Measurements from ENCODE around the gene RHOU. TPM values are rescaled to one million over a fixed set of nuclear protein-coding genes. Genes with fewer than 3 reads are reported as not detected.

The RHOU gene
- total RNA-seq, 4 donors from 2014 or later: 5.5 to 8.9 (median 6.1) TPM

DNA sequence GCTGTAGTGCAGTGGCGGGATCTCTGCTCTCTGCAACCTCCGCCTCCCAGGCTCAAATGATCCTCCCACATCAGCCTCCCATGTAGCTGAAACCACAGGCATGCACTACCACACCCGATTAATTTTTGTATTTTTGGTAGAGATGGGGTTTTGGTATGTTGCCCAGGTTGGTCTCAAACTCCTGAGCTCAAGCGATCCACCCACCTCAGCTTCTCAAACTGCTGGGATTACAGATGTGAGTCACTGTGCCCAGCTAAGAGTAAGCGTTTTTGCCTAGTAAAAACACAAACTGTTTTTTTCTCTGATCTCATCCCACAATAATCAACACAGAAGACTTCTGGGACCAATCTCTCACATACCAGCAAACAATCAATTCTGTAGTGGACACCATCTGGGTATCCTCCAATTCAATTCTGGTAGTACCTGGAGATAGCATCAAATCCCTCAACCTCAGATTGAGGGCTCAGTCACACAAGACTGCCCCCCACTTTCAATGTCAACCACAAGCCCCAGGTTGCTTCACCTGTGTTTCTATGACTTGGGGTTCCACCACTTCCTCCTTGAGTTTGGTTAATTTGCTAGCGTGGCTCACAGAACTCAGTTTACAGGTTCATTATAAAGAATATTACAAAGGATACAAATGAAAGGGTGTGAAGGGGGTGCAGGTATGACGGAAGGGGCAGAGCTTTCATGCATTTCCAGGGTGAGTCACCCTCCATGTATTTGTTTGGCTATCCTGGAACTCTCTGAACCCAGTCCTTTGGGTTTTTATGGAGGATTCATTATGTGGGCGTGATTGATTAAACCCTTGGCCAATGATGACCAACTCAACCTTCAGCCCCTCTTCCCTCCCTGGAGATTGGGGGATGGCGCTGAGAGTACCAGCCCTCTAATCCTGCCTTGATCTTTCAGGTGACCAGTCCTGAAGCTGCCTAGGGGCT, 40.0 kb upstream of the RHOU start:
- H3K4me3 ChIP-seq: no peak overlapping the region
- H3K27ac ChIP-seq: no peak overlapping the region
- no peaks in the 10 kb centered on the region for H3K27me3 ChIP-seq
- no peaks in the 10 kb centered on the region for H3K4me1 ChIP-seq
- TF ChIP-seq POLR2AphosphoS5 (IDR thresholded peaks at IDR 0.05) (no peak), POLR2A (IDR thresholded peaks at IDR 0.05) (no peak), EP300 (IDR thresholded peaks at IDR 0.05) (no peak)
- TF ChIP-seq, protein P1, sequence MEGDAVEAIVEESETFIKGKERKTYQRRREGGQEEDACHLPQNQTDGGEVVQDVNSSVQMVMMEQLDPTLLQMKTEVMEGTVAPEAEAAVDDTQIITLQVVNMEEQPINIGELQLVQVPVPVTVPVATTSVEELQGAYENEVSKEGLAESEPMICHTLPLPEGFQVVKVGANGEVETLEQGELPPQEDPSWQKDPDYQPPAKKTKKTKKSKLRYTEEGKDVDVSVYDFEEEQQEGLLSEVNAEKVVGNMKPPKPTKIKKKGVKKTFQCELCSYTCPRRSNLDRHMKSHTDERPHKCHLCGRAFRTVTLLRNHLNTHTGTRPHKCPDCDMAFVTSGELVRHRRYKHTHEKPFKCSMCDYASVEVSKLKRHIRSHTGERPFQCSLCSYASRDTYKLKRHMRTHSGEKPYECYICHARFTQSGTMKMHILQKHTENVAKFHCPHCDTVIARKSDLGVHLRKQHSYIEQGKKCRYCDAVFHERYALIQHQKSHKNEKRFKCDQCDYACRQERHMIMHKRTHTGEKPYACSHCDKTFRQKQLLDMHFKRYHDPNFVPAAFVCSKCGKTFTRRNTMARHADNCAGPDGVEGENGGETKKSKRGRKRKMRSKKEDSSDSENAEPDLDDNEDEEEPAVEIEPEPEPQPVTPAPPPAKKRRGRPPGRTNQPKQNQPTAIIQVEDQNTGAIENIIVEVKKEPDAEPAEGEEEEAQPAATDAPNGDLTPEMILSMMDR (IDR thresholded peaks at IDR 0.05): no peak
- 85% methylated on average over 9 of the region's 9 CpGs for WGBS
- no peak for DNase-seq (ENCODE audit: low spot score in 2 of 2)
- H3K36me3 ChIP-seq: no peaks in the 10 kb centered on the region
- no peaks in the 10 kb centered on the region for H3K9me3 ChIP-seq

DNA sequence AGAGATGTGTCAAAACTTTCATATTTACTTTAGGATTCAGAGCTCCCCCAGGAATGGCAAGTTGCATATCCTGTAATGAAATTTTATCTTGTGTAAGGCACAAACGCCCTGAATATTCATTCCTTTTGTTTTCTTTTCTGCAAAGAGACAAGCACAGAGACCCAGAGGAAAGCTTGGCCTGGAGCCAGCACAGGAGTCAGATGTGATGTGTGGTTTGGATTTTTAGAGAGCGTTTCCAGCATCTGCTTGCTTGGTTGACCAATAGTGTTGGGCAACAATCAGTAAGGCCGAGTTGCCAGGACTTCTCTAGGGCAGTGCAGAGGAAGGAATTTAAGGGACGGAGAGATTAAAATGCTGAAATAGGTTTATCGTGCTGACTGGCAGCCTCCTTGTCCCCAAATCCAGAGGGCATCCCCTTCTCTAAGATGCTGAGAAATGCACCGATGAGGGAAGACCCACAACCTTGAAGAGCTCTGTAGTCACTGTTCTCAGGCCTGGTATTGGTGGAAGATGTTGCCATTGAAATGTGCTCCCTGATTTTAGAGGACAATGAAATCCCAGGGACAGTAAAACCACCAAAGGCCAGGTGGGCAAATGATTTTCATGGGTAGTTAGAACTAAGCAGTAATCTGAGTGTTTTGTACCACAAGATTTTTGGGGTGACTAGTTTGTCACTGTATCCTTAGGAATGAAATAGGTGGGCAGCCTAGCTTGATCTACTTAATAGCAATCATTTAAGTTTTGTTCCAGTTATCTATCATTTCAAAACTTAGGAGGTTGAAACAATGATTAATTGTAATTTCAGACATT, 37.9 kb upstream of the RHOU start:
- H3K36me3 ChIP-seq: no peaks in the 10 kb centered on the region
- H3K9me3 ChIP-seq: no peaks in the 10 kb centered on the region
- H3K27me3 ChIP-seq: no peaks in the 10 kb centered on the region
- 36% methylated on average over 6 of the region's 6 CpGs for WGBS
- H3K4me1 ChIP-seq: no peaks in the 10 kb centered on the region
- no peak overlapping the region for H3K27ac ChIP-seq
- DNase-seq (ENCODE audit: low spot score in 2 of 2): peak; percentile 85 to 87
- TF ChIP-seq POLR2AphosphoS5 (IDR thresholded peaks at IDR 0.05) (peak in 1 of 3 donors; percentile 23), POLR2A (IDR thresholded peaks at IDR 0.05) (no peak)
- no peak overlapping the region for H3K4me3 ChIP-seq

GRCh38 chr1:228698017-228698329, 37.3 kb upstream of the RHOU start:
- no peaks in the 10 kb centered on the region for H3K27me3 ChIP-seq
- H3K4me1 ChIP-seq: no peaks in the 10 kb centered on the region
- H3K4me3 ChIP-seq: no peak overlapping the region
- H3K36me3 ChIP-seq: no peaks in the 10 kb centered on the region
- WGBS: 77% methylated on average over 1 of the region's 1 CpG
- H3K27ac ChIP-seq: no peak overlapping the region
- H3K9me3 ChIP-seq: no peaks in the 10 kb centered on the region
- no peak for DNase-seq (ENCODE audit: low spot score in 2 of 2)
- TF ChIP-seq EP300 (IDR thresholded peaks at IDR 0.05) (no peak), POLR2AphosphoS5 (IDR thresholded peaks at IDR 0.05) (no peak), POLR2A (IDR thresholded peaks at IDR 0.05) (no peak)
- TF ChIP-seq, protein P1 (IDR thresholded peaks at IDR 0.05): no peak

DNA sequence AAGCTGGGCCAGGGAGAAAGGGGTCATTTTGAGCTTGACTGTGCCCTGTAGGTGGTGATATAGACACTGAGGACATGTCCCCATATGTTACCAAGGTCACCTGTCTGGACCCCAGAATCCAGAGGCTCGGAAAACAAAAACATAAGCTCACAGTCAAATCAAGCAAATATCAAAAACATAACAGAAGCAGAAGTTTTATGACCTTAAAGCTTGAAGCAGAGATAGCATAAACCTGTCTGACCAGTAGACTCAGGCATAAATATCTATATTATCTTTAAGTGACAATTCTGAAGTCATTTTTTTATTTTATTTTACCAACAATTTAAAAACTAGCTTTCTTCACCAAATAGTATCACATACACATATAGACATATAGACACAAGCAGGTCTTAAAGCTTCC, 32.8 kb upstream of the RHOU start:
- WGBS: 72% methylated on average over 1 of the region's 1 CpG
- Histone ChIP-seq H3K4me1 (no peaks in the 10 kb centered on the region), H3K27me3 (no peaks in the 10 kb centered on the region), H3K27ac (no peak overlapping the region), H3K4me3 (no peak overlapping the region), H3K36me3 (no peaks in the 10 kb centered on the region), H3K9me3 (no peaks in the 10 kb centered on the region)
- DNase-seq (ENCODE audit: low spot score in 2 of 2): no peak
- TF ChIP-seq, protein P1 (IDR thresholded peaks at IDR 0.05): no peak
- TF ChIP-seq EP300 (IDR thresholded peaks at IDR 0.05) (no peak), POLR2AphosphoS5 (IDR thresholded peaks at IDR 0.05) (no peak), POLR2A (IDR thresholded peaks at IDR 0.05) (no peak)

DNA sequence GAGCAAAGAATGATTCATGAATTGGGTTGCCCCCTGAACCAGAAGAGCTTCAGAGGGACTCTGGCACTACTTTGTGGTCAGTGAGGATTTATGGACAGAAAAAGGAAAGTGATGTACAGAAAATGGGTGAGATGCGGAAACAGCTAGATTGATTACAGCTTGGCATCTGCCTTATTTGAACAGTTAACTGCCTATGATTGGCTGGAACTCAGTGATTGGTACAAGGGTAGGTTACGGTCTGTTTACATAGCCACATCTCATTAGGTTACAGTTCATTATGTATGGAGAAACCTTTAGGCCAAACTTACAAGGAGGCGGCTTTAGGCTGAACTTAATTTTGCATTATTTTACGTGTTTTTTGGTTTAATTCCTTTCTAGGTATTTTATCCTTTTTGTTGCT, 29.0 kb upstream of the RHOU start:
- Histone ChIP-seq H3K27me3 (no peaks in the 10 kb centered on the region), H3K9me3 (no peaks in the 10 kb centered on the region), H3K4me1 (no peaks in the 10 kb centered on the region), H3K4me3 (no peak overlapping the region), H3K27ac (no peak overlapping the region), H3K36me3 (no peaks in the 10 kb centered on the region)
- DNase-seq (ENCODE audit: low spot score in 2 of 2): no peak
- TF ChIP-seq, protein P1 (IDR thresholded peaks at IDR 0.05): no peak
- TF ChIP-seq EP300 (IDR thresholded peaks at IDR 0.05) (no peak), POLR2A (IDR thresholded peaks at IDR 0.05) (no peak), POLR2AphosphoS5 (IDR thresholded peaks at IDR 0.05) (no peak)
- WGBS: 84% methylated on average over 4 of the region's 4 CpGs
